Measurements from ENCODE around the gene NINJ1. TPM values are rescaled to one million over a fixed set of nuclear protein-coding genes. Genes with fewer than 3 reads are reported as not detected.

NINJ1 gene
- total RNA-seq, 6 experiments from 2014 or later, result 35.6 to 103 (median 65.1) TPM

GRCh38 chr9:93096811-93097382 lies 37.2 kb downstream of the NINJ1 start:
- Histone ChIP-seq H3K27me3 (no peaks in the 10 kb centered on the region), H3K27ac (peak overlapping the region; percentile 74 to 95 (median 78)), H3K36me3 (no peaks in the 10 kb centered on the region), H3K4me3 (peak overlapping the region; percentile 98 to 100 (median 99)), H3K9me3 (no peaks in the 10 kb centered on the region), H3K4me1 (peaks cover 0 to 9% (median 3%) of the 10 kb centered on the region in 4 donors)
- TF ChIP-seq, protein P1, sequence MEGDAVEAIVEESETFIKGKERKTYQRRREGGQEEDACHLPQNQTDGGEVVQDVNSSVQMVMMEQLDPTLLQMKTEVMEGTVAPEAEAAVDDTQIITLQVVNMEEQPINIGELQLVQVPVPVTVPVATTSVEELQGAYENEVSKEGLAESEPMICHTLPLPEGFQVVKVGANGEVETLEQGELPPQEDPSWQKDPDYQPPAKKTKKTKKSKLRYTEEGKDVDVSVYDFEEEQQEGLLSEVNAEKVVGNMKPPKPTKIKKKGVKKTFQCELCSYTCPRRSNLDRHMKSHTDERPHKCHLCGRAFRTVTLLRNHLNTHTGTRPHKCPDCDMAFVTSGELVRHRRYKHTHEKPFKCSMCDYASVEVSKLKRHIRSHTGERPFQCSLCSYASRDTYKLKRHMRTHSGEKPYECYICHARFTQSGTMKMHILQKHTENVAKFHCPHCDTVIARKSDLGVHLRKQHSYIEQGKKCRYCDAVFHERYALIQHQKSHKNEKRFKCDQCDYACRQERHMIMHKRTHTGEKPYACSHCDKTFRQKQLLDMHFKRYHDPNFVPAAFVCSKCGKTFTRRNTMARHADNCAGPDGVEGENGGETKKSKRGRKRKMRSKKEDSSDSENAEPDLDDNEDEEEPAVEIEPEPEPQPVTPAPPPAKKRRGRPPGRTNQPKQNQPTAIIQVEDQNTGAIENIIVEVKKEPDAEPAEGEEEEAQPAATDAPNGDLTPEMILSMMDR (IDR thresholded peaks at IDR 0.05), result no peak
- no peak for TF ChIP-seq POLR2A (IDR thresholded peaks at IDR 0.05)
- DNase-seq (peak in 2 of 3 donors; percentile 53 to 61), ATAC-seq (no peak)
- intact Hi-C loops (cut with DNase I), result loop anchor here in 1 of 2 donors (10.0 kb wide), 1 partner anchor 92 kb away; no protein-coding TSS in a partner anchor
- 0% methylated on average over 8 of the region's 16 CpGs for WGBS (ENCODE audit: insufficient coverage, low coverage, low lambda C conversion rate, missing lambda C conversion rate)

DNA sequence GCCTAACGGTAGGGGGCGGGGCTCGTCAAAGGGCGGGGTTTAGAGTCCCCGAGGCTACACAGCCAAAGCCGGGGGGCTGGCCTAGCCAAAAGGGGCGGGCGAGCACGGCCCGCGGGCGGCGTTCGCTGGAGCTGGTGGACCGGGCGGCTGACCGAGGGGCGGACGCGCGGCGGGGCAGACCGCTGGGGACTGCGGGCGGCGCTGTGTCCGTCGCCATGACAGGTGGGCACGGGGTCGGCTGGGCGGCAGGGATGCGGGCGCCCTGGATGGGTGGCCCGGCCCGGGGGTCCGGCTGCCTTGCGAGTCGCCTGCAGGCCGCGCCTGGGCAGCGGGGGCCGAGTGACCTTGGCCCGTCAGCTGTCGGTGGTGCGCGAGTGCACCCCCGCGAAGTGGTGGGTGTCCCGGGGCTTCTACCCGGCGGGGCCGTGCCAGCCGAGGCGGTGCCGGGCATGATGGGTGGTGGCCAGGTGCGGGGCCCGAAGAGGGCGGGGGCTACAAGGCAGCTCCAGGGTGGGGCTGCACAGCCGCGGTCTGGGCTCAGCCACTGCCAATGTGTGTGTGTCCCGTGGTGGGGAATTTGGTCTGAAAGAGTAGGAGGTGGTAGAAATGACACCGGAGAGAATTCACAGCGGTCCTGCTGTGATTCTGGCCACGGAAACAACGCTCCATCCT lies 37.8 kb downstream of the NINJ1 start, which contains the start of gene CARD19:
CARD19 (plus strand) TSS at position 87 of the 672 bp plus-strand sequence; CDS start at position 216, 129 bp downstream.
- no peaks in the 10 kb centered on the region for H3K36me3 ChIP-seq
- peak within 1 kb of the TSS; percentile 80 to 98 (median 89) for H3K27ac ChIP-seq
- H3K4me3 ChIP-seq, result peak within 1 kb of the TSS; percentile 98 to 100 (median 99)
- intact Hi-C loops (cut with DNase I), result loop anchor here in 1 of 2 donors (10.0 kb wide), 1 partner anchor 91 kb away; no protein-coding TSS in a partner anchor
- ATAC-seq, result peak in 1 of 4 donors; percentile 3
- H3K27me3 ChIP-seq, result no peaks in the 10 kb centered on the region
- TF ChIP-seq, protein P1 (IDR thresholded peaks at IDR 0.05), result no peak
- peak; percentile 99 for TF ChIP-seq POLR2A (IDR thresholded peaks at IDR 0.05)
- peaks cover 0 to 9% (median 3%) of the 10 kb centered on the region in 4 donors for H3K4me1 ChIP-seq
- WGBS (ENCODE audit: insufficient coverage, low coverage, low lambda C conversion rate, missing lambda C conversion rate), result 2% methylated on average over 7 of the region's 65 CpGs
- no peaks in the 10 kb centered on the region for H3K9me3 ChIP-seq
- DNase-seq, result peak in 2 of 3 donors; percentile 73 to 75

- DNase-seq (peak; percentile 100), ATAC-seq (peak; percentile 81 to 91 (median 87))
- H3K4me3 ChIP-seq, result peak overlapping the region; percentile 50 to 100 (median 98)
- H3K27me3 ChIP-seq, result no peaks in the 10 kb centered on the region
- no peaks in the 10 kb centered on the region for H3K9me3 ChIP-seq
- peaks cover 0 to 9% (median 3%) of the 10 kb centered on the region in 4 donors for H3K4me1 ChIP-seq
- intact Hi-C loops (cut with DNase I), result loop anchor here in 1 of 2 donors (10.0 kb wide), 1 partner anchor 91 kb away; no protein-coding TSS in a partner anchor
- 3% methylated on average over 6 of the region's 95 CpGs for WGBS (ENCODE audit: insufficient coverage, low coverage, low lambda C conversion rate, missing lambda C conversion rate)
- H3K36me3 ChIP-seq, result no peaks in the 10 kb centered on the region
- TF ChIP-seq, protein P1 (IDR thresholded peaks at IDR 0.05), result no peak
- TF ChIP-seq POLR2A (IDR thresholded peaks at IDR 0.05), result peak; percentile 93
- H3K27ac ChIP-seq, result peak overlapping the region; percentile 80 to 98 (median 89)
Measured at GRCh38 chr9:93095205-93096130, 38.6 kb downstream of the NINJ1 start.

- Histone ChIP-seq H3K36me3 (no peaks in the 10 kb centered on the region), H3K27ac (peak overlapping the region; percentile 80 to 98 (median 89)), H3K4me3 (peak overlapping the region; percentile 50 to 59 (median 55)), H3K9me3 (no peaks in the 10 kb centered on the region), H3K4me1 (peaks cover 0 to 9% (median 3%) of the 10 kb centered on the region in 4 donors), H3K27me3 (no peaks in the 10 kb centered on the region)
- WGBS (ENCODE audit: insufficient coverage, low coverage, low lambda C conversion rate, missing lambda C conversion rate), result 47% methylated on average over 5 of the region's 11 CpGs
- intact Hi-C loops (cut with DNase I), result loop anchor here in 1 of 2 donors (10.0 kb wide), 1 partner anchor 90 kb away; no protein-coding TSS in a partner anchor
- TF ChIP-seq POLR2A (IDR thresholded peaks at IDR 0.05), result no peak
- TF ChIP-seq, protein P1 (IDR thresholded peaks at IDR 0.05), result no peak
- DNase-seq (peak; percentile 63 to 78 (median 67)), ATAC-seq (peak in 1 of 4 donors; percentile 0)
Measured at GRCh38 chr9:93094658-93095204, 39.3 kb downstream of the NINJ1 start.
